HG02798 (cell line): ENCODE data around the gene SNTG2.
"Not testable (repeated sequence)": the region's sequence is repeated elsewhere in the genome, so short reads cannot be mapped to it uniquely, and the experiment has no call there.

Experiments used
- ATAC-seq: cut with Tn5 transposase; IDR thresholded peaks from one replicate; pipeline ENCODE4 v1.9.1; 2021; ENCODE audit warnings: mild to moderate bottlenecking; ENCODE audit not compliant: unreplicated experiment, poor library complexity

SNTG2 gene

DNA sequence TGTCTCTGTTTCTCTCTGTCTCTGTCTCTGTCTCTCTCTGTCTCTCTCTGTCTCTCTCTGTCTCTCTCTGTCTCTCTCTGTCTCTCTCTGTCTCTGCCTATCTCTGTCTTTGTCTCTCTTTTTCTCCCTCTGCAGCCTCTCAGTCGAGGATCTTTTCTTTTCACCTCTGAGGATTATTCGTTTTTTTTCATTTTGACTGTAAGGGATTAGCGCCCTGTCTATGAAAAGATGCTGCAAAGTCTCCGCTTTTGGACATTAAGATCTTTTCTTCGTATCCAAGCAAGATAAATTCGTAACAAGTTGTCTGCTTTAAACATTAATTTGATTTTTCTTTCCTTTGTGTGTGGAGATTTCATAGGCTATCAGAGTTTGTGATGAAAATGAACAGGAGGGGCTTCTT lies 271.4 kb downstream of the SNTG2 start:
- no peak for ATAC-seq

DNA sequence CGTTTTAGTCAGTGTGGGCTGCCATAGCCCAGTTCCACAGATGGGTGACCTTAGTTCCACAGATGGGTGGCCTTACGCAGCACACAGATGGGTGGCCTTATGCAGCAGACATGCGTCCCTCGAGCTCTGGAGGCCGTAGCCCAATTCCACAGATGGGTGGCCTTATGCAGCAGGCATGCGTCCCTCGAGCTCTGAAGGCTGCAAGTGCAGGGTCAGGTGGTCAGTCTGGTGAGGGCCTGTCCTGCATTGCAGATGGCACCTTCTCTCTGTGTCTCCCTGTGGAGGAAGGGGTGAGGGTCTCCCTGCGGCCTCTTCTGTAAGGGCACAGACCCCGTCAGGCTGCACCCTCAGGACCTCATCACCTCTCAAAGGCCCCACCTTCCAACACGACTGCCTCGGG lies 273.1 kb downstream of the SNTG2 start:
- ATAC-seq = no peak

DNA sequence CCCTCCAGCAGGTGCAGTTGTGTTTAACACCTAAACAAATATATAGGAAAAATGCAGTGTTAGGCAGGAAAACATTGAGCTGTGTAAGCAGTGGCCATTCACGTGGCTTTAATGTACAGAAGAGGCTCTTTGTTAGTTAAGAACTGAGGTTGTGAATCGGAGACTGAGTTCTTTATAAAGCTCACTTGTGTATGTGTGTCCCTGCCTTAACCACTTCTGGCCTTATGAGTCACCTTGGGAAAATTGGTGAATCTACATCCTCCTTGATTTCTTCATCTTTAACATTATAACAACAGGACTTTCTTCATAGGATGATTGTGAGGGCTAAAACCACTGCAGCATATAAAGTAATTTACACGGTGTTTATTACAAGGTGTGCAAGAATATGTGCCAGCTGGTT lies 274.3 kb downstream of the SNTG2 start:
- ATAC-seq = no peak

- no peak for ATAC-seq
These were observed 276.1 kb downstream of the SNTG2 start for GRCh38 chr2:1226766-1227165.

- no peak for ATAC-seq
These were observed 276.7 kb downstream of the SNTG2 start for GRCh38 chr2:1227274-1227900.

DNA sequence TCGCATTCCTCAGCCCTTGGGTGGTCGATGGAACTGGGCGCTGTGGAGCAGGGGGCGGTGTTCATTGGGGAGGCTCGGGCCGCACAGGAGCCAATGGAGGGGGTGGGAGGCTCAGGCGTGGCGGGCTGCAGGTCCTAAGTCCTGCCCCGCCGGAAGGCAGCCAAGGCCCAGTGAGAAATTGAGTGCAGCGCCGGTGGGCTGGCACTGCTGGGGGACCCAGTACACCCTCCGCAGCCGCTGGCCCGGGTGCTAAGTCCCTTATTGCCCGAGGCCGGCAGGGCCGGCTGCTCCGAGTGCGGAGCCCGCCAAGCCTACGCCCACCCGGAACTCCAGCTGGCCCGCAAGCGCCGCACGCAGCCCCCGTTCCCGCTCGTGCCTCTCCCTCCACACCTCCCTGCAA lies 278.9 kb downstream of the SNTG2 start:
- ATAC-seq = not testable (repeated sequence)

- ATAC-seq = no peak
These were observed 279.7 kb downstream of the SNTG2 start for GRCh38 chr2:1230155-1230893.

DNA sequence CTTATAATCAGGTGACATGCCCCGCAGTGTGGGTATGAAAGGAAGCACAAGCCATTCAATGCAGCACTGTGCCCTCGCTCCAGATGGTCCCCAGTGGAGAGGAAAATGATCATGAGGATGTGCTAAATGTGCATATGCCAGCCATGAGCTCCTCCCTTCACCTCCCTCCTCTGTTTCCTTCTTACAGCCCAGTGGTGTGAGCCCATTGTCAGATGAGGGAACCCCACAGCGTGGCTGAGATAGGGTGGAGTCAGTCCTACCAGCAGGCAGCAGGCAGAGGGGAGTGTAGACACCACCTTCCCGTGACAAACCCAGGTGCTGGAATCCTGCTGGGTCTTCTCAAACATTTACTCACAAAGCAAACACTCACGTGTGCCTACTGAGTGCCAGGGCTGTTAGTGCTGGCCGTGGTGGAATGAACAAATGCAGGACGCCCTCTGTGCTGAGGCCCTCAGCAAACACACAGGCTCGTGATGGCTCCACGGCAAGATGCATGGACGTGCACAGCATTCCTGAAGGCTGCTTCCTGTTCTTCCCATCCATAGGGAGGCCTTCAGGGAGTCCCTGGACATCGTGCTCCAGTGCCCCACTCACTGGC lies 280.9 kb downstream of the SNTG2 start:
- no peak for ATAC-seq

DNA sequence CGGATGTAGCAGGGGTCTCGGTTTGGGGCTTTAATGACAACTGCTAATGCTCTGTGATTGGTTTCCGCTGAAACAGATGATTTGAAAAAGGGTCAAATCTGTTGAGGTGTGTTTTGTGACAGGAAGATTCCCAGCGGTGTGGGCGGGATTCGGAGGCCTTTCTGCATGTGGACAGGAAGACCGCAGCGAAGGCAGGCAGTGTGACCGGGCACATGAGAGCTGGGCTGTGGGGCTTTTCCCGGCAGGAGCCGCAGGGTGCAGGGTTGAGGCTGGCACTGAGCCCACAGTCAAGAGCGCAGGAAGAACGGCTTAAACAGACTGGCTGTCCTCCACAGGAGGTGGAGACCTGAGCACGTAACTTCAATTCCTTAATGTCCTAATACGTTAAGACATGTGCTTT lies 282.6 kb downstream of the SNTG2 start:
- no peak for ATAC-seq

GRCh38 chr2:1234731-1235308 lies 284.2 kb downstream of the SNTG2 start:
- ATAC-seq = no peak

GRCh38 chr2:1235806-1236205 lies 285.2 kb downstream of the SNTG2 start:
- no peak for ATAC-seq

DNA sequence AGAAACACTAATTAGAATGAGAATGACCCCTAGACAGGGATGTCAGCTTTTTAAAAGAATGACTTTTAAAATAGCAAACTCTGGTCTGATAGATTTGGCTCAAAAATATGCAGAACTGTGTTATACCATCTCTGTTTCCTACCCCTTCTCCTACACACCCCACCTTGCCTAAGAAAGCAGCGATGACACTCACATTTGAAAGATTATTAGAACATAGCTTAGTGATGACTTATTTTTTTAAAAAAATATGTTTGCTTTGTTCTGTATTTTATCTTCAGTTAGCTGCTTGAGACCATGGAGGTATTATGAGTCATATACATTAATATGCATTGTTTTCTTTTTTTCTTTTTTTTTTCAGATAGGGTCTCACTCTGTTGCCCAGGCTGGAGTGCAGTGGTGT lies 286.0 kb downstream of the SNTG2 start:
- no peak for ATAC-seq

- no peak for ATAC-seq
These were observed 287.1 kb downstream of the SNTG2 start for GRCh38 chr2:1237783-1238182.

- ATAC-seq = no peak
These were observed 288.0 kb downstream of the SNTG2 start for GRCh38 chr2:1238598-1239138.

GRCh38 chr2:1245193-1245592 lies 294.5 kb downstream of the SNTG2 start:
- no peak for ATAC-seq

DNA sequence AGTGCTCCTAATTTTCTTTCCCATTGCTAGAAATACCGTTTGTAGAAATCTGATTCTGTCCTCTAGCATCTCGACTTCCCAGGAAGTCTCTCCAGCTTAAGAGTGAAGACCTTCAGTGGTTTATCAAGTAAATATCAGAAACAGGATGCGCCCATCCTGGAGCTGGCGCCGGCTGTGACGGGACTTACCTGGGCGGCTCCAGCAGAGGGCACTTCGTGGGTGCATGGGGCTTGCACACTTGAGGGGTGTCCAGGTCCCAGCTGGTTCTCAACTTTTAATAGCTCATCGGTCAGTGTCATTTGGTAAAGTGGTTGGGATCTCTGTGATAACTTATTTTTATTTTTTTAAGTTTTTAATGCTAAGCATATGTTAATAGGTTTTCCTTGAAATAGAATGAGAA lies 295.6 kb downstream of the SNTG2 start:
- no peak for ATAC-seq

DNA sequence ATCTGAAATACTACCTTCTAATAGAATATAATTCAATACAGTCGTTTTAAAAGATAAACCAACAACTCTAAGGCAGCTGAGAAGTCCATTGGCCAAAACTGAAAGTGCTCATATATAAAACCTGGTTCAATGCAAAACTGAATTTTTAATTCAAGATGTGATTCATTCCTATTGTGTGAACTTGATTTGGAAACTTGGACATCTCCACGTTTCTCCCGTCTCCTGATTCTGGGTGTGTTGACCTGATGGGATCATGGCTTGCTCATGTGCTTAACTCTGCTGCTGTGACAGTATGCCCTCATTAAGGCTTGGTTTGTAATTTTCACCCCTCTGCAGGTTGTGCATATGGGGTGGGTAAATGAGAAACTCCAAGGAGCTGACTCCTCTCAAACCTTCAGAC lies 296.3 kb downstream of the SNTG2 start:
- ATAC-seq = no peak

- ATAC-seq = no peak
These were observed 297.5 kb downstream of the SNTG2 start for GRCh38 chr2:1248187-1248586.

GRCh38 chr2:1249897-1250687 lies 299.4 kb downstream of the SNTG2 start:
- ATAC-seq = no peak

DNA sequence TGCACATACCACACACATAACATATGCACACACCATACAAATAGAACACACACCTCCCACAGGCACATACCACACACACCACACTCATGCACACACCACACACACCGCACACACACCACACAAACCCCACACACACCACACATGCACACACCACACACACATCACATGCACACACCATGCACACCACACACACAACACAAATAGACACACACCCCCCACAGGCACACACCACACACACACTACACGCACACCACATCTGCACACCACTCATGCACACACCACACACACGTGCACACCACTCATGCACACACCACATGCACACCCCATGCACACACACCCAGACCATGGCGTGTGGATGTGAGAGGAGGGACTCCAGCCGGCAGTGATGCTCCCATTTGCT lies 300.9 kb downstream of the SNTG2 start:
- ATAC-seq = no peak
